HG02884 (cell line): ENCODE results near the gene CCNT2.
A peak's percentile ranks its signal among the peaks of the same experiment; 100 is the strongest.
"Not testable (repeated sequence)": the region's sequence is repeated elsewhere in the genome, so short reads cannot be mapped to it uniquely, and the experiment has no call there.

Source experiments
- ATAC-seq: cut with Tn5 transposase; IDR thresholded peaks from one replicate; pipeline ENCODE4 v1.9.1; 2021; ENCODE audit warnings: mild to moderate bottlenecking, moderate library complexity; ENCODE audit not compliant: unreplicated experiment

CCNT2 gene

GRCh38 chr2:134918526-134919340 lies at the start of gene CCNT2:
Gene CCNT2 (plus strand): TSS chr2:134918822. CDS start chr2:134918855, 33 bp downstream.
- ATAC-seq: peak; percentile 78

DNA sequence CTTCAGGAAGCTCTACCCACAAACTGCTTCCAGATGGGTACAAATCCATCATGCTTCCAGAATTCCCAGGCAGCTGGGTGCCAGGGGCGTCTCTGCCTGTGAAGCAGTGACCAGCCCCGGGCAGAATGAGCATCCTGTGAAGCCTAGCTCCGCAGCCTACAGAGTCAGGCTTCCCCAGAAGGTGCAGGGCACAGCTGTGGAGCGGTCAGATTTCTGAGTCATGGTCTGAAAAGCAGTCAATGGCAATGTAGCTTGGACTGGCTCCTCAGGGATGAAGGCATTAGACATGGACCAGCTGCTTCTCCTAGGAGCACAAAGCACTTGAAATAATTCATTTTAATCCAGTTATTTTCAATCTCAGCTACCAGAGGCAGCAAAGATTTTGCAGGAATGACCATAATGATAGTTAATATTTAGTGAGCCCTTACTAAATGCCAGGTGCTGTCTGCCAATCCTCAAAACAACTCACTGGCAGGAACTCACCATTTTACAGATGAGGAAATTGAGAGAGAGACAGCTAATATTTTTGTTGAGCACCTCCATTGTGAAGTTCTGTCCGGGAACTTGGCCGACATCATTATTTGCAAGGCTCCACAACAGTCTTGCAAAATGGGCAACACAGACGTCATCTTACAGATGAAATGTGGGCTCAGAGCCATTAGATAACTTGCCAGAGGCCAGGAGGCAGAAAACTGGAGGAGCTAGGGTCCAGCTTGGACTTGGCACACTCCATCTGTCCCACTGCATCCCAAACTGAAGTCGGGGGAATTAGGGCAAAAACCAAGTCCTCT lies 48.5 kb upstream of the CCNT2 start:
- ATAC-seq: no peak

- ATAC-seq: no peak
Observed at GRCh38 chr2:134873152-134873551, 45.5 kb upstream of the CCNT2 start.

GRCh38 chr2:134875309-134875708 lies 43.3 kb upstream of the CCNT2 start:
- no peak for ATAC-seq

DNA sequence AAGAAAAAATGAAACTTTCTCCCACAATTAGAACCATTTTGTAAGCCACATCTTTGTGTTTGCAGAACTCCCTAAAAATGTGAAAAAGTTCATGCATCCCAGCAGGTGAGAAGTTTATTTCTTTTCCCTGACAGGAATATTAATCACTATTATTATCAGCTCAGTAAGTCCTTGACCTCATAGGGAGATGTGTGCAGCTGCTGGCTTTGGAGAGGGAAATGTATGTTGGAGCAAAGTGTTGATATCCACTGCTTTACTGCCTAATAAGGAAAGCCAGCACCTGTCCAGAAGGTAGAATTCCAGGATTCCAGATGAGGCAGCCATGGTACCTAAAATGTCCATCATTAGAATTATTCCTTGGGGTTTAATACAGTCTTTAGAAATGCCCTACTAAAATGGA lies 35.8 kb upstream of the CCNT2 start:
- ATAC-seq: no peak

DNA sequence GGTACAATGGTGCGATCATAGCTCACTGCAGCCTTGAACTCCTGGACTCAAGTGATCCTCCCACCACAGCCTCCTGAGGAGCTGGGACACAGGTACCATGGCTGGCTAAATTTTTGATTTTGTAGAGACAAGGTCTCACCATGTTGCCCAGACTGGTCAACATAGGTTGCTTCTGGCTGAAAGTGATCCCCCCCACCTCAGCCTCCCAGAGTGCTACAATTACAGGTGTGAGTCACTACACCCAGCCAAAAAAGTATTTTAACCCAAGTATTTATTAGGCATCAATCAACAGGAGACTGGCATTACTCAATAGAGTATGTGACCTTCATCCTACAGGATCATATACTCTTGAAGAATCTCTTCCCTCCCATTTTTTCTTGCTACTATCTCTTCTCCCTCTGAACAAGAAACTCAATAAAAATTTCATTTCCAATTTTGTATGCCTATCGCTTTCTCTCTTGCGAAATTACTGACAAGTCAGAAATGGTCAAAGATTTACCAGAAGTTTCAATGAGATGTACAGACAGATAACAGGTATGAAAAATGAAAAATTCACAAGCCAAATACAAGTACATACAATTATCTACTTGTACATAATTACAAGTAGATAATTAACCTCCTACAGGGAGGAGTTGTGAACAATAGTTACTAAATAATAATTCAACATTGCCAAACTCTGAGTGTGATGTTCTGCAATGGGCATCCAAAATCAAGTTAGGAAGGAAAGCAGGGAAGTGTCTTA lies 34.9 kb upstream of the CCNT2 start:
- ATAC-seq: no peak

- ATAC-seq: no peak
Observed at GRCh38 chr2:134884435-134884834, 34.2 kb upstream of the CCNT2 start.

- no peak for ATAC-seq
Observed at GRCh38 chr2:134892282-134893035, 26.2 kb upstream of the CCNT2 start.

GRCh38 chr2:134897932-134898331 lies 20.7 kb upstream of the CCNT2 start:
- ATAC-seq: no peak

- ATAC-seq: no peak
Observed at GRCh38 chr2:134899204-134899603, 19.4 kb upstream of the CCNT2 start.

GRCh38 chr2:134900151-134900550 lies 18.5 kb upstream of the CCNT2 start:
- ATAC-seq: no peak

DNA sequence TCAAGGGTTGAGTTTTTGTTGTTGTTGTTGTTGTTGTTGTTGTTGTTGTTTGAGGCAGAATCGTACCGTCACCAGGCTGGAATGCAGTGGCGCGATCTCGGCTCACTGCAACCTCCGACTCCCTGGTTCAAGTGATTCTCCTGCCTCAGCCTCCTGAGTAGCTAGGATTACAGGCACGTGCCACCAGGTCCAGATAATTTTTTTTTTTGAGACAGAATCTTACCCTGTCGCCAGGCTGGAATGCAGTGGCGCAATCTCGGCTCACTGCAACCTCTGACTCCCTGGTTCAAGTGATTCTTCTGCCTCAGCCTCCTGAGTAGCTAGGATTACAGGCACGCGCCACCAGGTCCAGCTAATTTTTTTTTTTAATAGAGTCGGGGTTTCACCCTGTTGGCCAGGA lies 14.9 kb upstream of the CCNT2 start:
- not testable (repeated sequence) for ATAC-seq

- no peak for ATAC-seq
Observed at GRCh38 chr2:134905168-134905567, 13.5 kb upstream of the CCNT2 start.

DNA sequence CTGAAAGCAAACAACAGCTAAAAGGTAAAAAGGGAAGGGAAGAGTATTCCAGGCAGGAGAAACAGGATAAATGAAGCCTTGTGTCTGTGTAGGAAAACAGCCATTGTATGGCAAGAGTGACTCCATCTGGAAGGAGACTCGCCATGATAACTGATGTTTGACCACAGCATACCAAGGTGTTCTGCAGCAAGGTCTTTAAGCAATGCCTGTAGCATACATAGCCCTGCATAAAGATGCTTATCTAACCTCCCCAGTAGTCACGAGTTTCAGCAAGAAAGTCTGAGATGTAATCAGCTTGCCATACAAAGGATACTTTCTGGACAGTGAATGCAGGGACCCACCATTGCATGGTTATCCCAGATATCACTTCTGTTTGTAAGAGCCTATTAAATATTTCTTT lies 11.9 kb upstream of the CCNT2 start:
- no peak for ATAC-seq

- ATAC-seq: not testable (repeated sequence)
Observed at GRCh38 chr2:134907441-134908116, 11.0 kb upstream of the CCNT2 start.

GRCh38 chr2:134910763-134911399 lies 7.7 kb upstream of the CCNT2 start:
- ATAC-seq: no peak

- no peak for ATAC-seq
Observed at GRCh38 chr2:134911400-134911785, 7.2 kb upstream of the CCNT2 start.

DNA sequence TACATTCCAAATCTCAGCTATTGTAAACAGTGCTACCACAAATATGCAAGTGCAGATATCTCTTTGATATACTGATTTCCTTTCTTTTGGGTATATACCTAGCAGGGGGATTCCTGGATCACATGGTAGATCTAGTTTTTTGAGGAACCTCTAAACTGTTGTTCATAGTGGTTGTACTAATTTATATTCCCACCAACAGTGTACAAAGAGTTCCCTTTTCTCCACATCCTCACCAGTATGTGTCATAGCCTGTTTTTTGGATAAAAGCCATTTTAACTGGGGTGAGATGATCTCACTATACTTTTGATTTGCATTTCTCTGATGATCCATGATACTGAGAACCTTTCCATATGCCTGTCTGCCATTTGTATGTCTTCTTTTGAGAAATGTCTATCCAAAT lies 6.3 kb upstream of the CCNT2 start:
- ATAC-seq: no peak

DNA sequence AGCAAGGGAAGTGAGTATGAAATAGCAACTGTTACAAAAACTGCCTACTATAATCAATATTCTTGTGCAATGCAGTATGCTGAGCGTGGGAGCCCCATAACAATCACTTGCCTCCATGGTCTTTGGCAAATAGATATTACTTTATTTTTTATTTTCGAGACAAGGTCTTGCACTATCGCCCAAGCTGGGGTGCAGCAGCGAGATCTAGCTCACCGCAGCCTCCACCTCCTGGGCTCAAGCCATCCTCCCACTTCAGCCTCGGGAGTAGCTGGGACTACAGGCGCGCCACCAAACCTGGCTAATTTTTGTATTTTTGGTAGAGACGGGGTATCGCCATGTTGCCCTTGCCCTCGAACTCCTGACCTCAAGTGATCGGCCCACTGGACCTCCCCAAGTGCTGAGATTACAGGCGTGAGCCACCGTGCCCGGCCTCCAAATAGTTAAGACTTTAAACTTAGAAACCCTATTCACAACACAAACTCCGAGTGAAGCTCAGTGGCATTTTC lies 1.2 kb upstream of the CCNT2 start:
- no peak for ATAC-seq
